Panc1 (cell line): ENCODE data around the gene RXFP3.

ENCODE experiments used
- POLR2AphosphoS5 ChIP-seq: IDR thresholded peaks from 2 replicates; pipeline ENCODE4 v1.6.1; 2012; ENCODE audit warnings: mild to moderate bottlenecking, low read depth, low read length, moderate library complexity
- TCF7L2 ChIP-seq: IDR thresholded peaks from 2 replicates; pipeline ENCODE4 v1.6.1; 2011; ENCODE audit warnings: mild to moderate bottlenecking, low read depth, low read length, inconsistent platforms
- TF ChIP-seq, protein P1 (sequence below), 2 experiments: IDR thresholded peaks; 2 replicates each; pipeline ENCODE4 v1.6.1; 2011 to 2012; ENCODE audit warnings: low read depth in 2 of 2, control low read depth in 1 of 2, low read length in 1 of 2, mild to moderate bottlenecking in 1 of 2, moderate library complexity in 1 of 2; ENCODE audit not compliant: insufficient read depth in 1 of 2
- TF ChIP-seq, protein P2 (sequence below): fragments of 450-650 bp; IDR thresholded peaks from 2 replicates; pipeline ENCODE4 v1.5.1; 2017; ENCODE audit warnings: mild to moderate bottlenecking

DNA sequence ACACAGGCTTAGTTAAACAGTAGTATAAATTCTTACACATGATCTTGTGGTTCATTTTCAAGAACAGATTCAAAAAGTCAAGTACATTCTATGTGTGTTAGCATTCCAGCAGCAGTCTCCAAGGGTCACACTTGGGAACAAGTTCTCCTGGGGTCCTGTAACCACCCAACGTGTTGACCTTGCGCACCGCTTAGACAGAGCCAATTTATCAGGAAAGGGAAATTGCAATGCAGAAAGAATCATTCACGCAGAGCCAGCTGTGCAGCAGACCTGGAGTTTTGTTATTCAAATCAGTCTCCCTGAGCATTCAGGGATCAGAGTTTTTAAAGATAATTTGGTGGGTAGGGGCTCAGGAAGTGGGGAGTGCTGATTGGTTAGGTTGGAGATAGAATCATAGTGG is 8.5 kb upstream of the RXFP3 start:
- TF ChIP-seq, protein P1, sequence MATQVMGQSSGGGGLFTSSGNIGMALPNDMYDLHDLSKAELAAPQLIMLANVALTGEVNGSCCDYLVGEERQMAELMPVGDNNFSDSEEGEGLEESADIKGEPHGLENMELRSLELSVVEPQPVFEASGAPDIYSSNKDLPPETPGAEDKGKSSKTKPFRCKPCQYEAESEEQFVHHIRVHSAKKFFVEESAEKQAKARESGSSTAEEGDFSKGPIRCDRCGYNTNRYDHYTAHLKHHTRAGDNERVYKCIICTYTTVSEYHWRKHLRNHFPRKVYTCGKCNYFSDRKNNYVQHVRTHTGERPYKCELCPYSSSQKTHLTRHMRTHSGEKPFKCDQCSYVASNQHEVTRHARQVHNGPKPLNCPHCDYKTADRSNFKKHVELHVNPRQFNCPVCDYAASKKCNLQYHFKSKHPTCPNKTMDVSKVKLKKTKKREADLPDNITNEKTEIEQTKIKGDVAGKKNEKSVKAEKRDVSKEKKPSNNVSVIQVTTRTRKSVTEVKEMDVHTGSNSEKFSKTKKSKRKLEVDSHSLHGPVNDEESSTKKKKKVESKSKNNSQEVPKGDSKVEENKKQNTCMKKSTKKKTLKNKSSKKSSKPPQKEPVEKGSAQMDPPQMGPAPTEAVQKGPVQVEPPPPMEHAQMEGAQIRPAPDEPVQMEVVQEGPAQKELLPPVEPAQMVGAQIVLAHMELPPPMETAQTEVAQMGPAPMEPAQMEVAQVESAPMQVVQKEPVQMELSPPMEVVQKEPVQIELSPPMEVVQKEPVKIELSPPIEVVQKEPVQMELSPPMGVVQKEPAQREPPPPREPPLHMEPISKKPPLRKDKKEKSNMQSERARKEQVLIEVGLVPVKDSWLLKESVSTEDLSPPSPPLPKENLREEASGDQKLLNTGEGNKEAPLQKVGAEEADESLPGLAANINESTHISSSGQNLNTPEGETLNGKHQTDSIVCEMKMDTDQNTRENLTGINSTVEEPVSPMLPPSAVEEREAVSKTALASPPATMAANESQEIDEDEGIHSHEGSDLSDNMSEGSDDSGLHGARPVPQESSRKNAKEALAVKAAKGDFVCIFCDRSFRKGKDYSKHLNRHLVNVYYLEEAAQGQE (IDR thresholded peaks at IDR 0.05; ENCODE audit: insufficient read depth in 1 of 2, low read depth in 2 of 2, low read length in 1 of 2) = no peak
- TF ChIP-seq, protein P2, sequence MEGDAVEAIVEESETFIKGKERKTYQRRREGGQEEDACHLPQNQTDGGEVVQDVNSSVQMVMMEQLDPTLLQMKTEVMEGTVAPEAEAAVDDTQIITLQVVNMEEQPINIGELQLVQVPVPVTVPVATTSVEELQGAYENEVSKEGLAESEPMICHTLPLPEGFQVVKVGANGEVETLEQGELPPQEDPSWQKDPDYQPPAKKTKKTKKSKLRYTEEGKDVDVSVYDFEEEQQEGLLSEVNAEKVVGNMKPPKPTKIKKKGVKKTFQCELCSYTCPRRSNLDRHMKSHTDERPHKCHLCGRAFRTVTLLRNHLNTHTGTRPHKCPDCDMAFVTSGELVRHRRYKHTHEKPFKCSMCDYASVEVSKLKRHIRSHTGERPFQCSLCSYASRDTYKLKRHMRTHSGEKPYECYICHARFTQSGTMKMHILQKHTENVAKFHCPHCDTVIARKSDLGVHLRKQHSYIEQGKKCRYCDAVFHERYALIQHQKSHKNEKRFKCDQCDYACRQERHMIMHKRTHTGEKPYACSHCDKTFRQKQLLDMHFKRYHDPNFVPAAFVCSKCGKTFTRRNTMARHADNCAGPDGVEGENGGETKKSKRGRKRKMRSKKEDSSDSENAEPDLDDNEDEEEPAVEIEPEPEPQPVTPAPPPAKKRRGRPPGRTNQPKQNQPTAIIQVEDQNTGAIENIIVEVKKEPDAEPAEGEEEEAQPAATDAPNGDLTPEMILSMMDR = no peak
- no peak for TF ChIP-seq TCF7L2
- TF ChIP-seq POLR2AphosphoS5 = no peak
